ENCODE measurements around the gene OR4D10. TPM values are rescaled to one million over a fixed set of nuclear protein-coding genes. Genes with fewer than 3 reads are reported as not detected.

The OR4D10 gene
- total and polyA plus RNA-seq, 2 donors (not counting 3 experiments of a cell fraction or from before 2014, with no cell fraction given): not detected

GRCh38 chr11:59523541-59523940, 50.4 kb downstream of the OR4D10 start:
- H3K4me2 ChIP-seq (ENCODE audit: insufficient read depth, low read length): no peak overlapping the region
- no peak overlapping the region for H2AFZ ChIP-seq (ENCODE audit: low read depth, low read length)
- ChIA-PET POLR2A (no interaction called here), CTCF (interaction anchor here (2.2 kb wide), 1 partner anchor 14 kb away, joined by 15 read pairs; no protein-coding TSS in a partner anchor)
- TF ChIP-seq JUN (IDR thresholded peaks at IDR 0.05; ENCODE audit: borderline replicate concordance, insufficient read depth, insufficient read length, low read depth): no peak
- TF ChIP-seq GATA2 (IDR thresholded peaks at IDR 0.05; ENCODE audit: insufficient read depth, insufficient read length, low read depth, low read length): no peak
- TF ChIP-seq CTCF (IDR thresholded peaks at IDR 0.05; ENCODE audit: extremely low read depth in 1 of 2, insufficient read depth in 1 of 2, low read depth in 1 of 2, low read length in 2 of 2): peak in 1 of 2 donors; percentile 8
- H3K36me3 ChIP-seq (ENCODE audit: control insufficient read depth in 2 of 2, extremely low read depth in 1 of 2, insufficient read depth in 2 of 2, low read length in 2 of 2): no peaks in the 10 kb centered on the region
- no peak overlapping the region for H3K27ac ChIP-seq (ENCODE audit: insufficient read depth, low read depth, low read length)
- no peaks in the 10 kb centered on the region for H4K20me1 ChIP-seq (replicated peaks; ENCODE audit: control insufficient read depth, extremely low read depth, insufficient read depth, low read length)
- dilution Hi-C loops (cut with MboI; ENCODE audit: extremely low pct_ligation_motif_present, low sequenced_read_pairs): no loop called here
- H3K9me1 ChIP-seq (replicated peaks; ENCODE audit: control insufficient read depth, extremely low read depth, insufficient read depth, low read length): no peaks in the 10 kb centered on the region
- H3K27me3 ChIP-seq (ENCODE audit: control insufficient read depth in 2 of 2, insufficient read depth in 2 of 2, low read length in 2 of 2): peaks cover 10% of the 10 kb centered on the region in 2 experiments
- H3K9ac ChIP-seq (replicated peaks; ENCODE audit: extremely low read depth, insufficient read depth, low read length): no peak overlapping the region
- no peaks in the 10 kb centered on the region for H3K4me1 ChIP-seq (ENCODE audit: control insufficient read depth, extremely low read depth, insufficient read depth, low read length)
- no peak overlapping the region for H3K4me3 ChIP-seq (replicated peaks in 1 of 3; ENCODE audit: insufficient read depth in 1 of 3, low read depth in 1 of 3, low read length in 3 of 3)
- intact Hi-C loops (cut with micrococcal nuclease): no loop called here
- no peaks in the 10 kb centered on the region for H3K9me3 ChIP-seq (replicated peaks; ENCODE audit: control insufficient read depth, insufficient read depth, low read length)
- no TSS peak for BruUV-seq (replicated peaks)
- DNase-seq (ENCODE audit: low read depth, low spot score): no peak
- FAIRE-seq: no peak
- no peaks in the 10 kb centered on the region for H3K79me2 ChIP-seq (ENCODE audit: control insufficient read depth, insufficient read depth, low read length)

GRCh38 chr11:59528711-59529110, 55.6 kb downstream of the OR4D10 start:
- DNase-seq (ENCODE audit: low read depth, low spot score): no peak
- no peak for FAIRE-seq
- dilution Hi-C loops (cut with MboI; ENCODE audit: extremely low pct_ligation_motif_present, low sequenced_read_pairs): no loop called here
- ChIA-PET POLR2A (no interaction called here), CTCF (interaction anchor here (1.1 to 1.6 kb wide), 3 partner anchors 8 to 24 kb away, joined by 3 to 5 read pairs (median 3); no protein-coding TSS in a partner anchor)
- H2AFZ ChIP-seq (ENCODE audit: low read depth, low read length): no peak overlapping the region
- TF ChIP-seq JUN (IDR thresholded peaks at IDR 0.05; ENCODE audit: borderline replicate concordance, insufficient read depth, insufficient read length, low read depth) (no peak), FOS (IDR thresholded peaks at IDR 0.05; ENCODE audit: borderline replicate concordance, insufficient read depth, low read length) (no peak)
- H3K27me3 ChIP-seq (ENCODE audit: control insufficient read depth in 2 of 2, insufficient read depth in 2 of 2, low read length in 2 of 2): peaks cover 9 to 12% of the 10 kb centered on the region in 2 experiments
- intact Hi-C loops (cut with micrococcal nuclease): loop anchor here (5.0 kb wide), 1 partner anchor 441 kb away; the partner anchor contains the start of gene GLYATL1B
- H3K27ac ChIP-seq (ENCODE audit: insufficient read depth, low read depth, low read length): no peak overlapping the region
- no peak overlapping the region for H3K4me2 ChIP-seq (ENCODE audit: insufficient read depth, low read length)
- H3K36me3 ChIP-seq (ENCODE audit: control insufficient read depth in 2 of 2, extremely low read depth in 1 of 2, insufficient read depth in 2 of 2, low read length in 2 of 2): no peaks in the 10 kb centered on the region
- no TSS peak for BruUV-seq (replicated peaks)
- no peaks in the 10 kb centered on the region for H3K79me2 ChIP-seq (ENCODE audit: control insufficient read depth, insufficient read depth, low read length)
- H4K20me1 ChIP-seq (replicated peaks; ENCODE audit: control insufficient read depth, extremely low read depth, insufficient read depth, low read length): no peaks in the 10 kb centered on the region
- H3K9me1 ChIP-seq (replicated peaks; ENCODE audit: control insufficient read depth, extremely low read depth, insufficient read depth, low read length): no peaks in the 10 kb centered on the region
- H3K4me1 ChIP-seq (ENCODE audit: control insufficient read depth, extremely low read depth, insufficient read depth, low read length): no peaks in the 10 kb centered on the region
- no peaks in the 10 kb centered on the region for H3K9me3 ChIP-seq (replicated peaks; ENCODE audit: control insufficient read depth, insufficient read depth, low read length)
- H3K9ac ChIP-seq (replicated peaks; ENCODE audit: extremely low read depth, insufficient read depth, low read length): no peak overlapping the region
- no peak overlapping the region for H3K4me3 ChIP-seq (replicated peaks in 1 of 3; ENCODE audit: insufficient read depth in 1 of 3, low read depth in 1 of 3, low read length in 3 of 3)

Other genes starting within 250 kb of the OR4D10 start
- gene OR5AN1, start 114.4 kb upstream of the OR4D10 start, total RNA-seq: not detected in 2 replicates
- gene OR5AN1, start 114.4 kb upstream of the OR4D10 start, polyA plus RNA-seq: not detected in 2 replicates
- not detected in 2 replicates for gene OR5A2, start 46.9 kb upstream of the OR4D10 start, total RNA-seq
- not detected in 2 replicates for gene OR5A2, start 46.9 kb upstream of the OR4D10 start, polyA plus RNA-seq
- not detected in 2 replicates for gene OR5A1, start 36.8 kb upstream of the OR4D10 start, total RNA-seq
- gene OR5A1, start 36.8 kb upstream of the OR4D10 start, polyA plus RNA-seq: not detected in 2 replicates
- not detected in 2 replicates for gene OR4D6, start 16.4 kb upstream of the OR4D10 start, total RNA-seq
- not detected in 2 replicates for gene OR4D6, start 16.4 kb upstream of the OR4D10 start, polyA plus RNA-seq
- gene OR4D11, start 30.3 kb downstream of the OR4D10 start, total RNA-seq: not detected in 2 replicates
- gene OR4D11, start 30.3 kb downstream of the OR4D10 start, polyA plus RNA-seq: not detected in 2 replicates
- gene OR4D9, start 38.2 kb downstream of the OR4D10 start, total RNA-seq: not detected in 2 replicates
- gene OR4D9, start 38.2 kb downstream of the OR4D10 start, polyA plus RNA-seq: not detected in 2 replicates
- gene OSBP, start 142.5 kb downstream of the OR4D10 start, total RNA-seq: 37.5 and 37.9 TPM in 2 replicates
- gene OSBP, start 142.5 kb downstream of the OR4D10 start, polyA plus RNA-seq: 10.9 and 14.2 TPM in 2 replicates
- gene PATL1, start 195.7 kb downstream of the OR4D10 start, total RNA-seq: 33.1 and 38.8 TPM in 2 replicates
- 33.7 TPM in 2 replicates for gene PATL1, start 195.7 kb downstream of the OR4D10 start, polyA plus RNA-seq
- not detected in 2 replicates for gene OR10V1, start 240.5 kb downstream of the OR4D10 start, total RNA-seq
- gene OR10V1, start 240.5 kb downstream of the OR4D10 start, polyA plus RNA-seq: not detected in 2 replicates

Measured in endothelial cell of umbilical vein (primary cell).